ENCODE measurements around the gene HINT1. TPM values are rescaled to one million over a fixed set of nuclear protein-coding genes. Genes with fewer than 3 reads are reported as not detected.

HINT1 gene
- total RNA-seq, 2 donors from 2014 or later = 269 to 288 TPM

GRCh38 chr5:131164191-131165118 lies 601 bp downstream of the HINT1 start:
- H3K4me1 ChIP-seq = no peaks in the 10 kb centered on the region
- peak overlapping the region; percentile 71 for H3K4me3 ChIP-seq
- intact Hi-C loops (cut with DNase I) = loop anchor here (5.0 to 10.0 kb wide), 2 partner anchors 220 to 248 kb away; no protein-coding TSS in a partner anchor
- no peak for TF ChIP-seq CTCF (IDR thresholded peaks at IDR 0.05)
- no peaks in the 10 kb centered on the region for H3K9me3 ChIP-seq
- DNase-seq = peak; percentile 74
- H3K27me3 ChIP-seq = no peaks in the 10 kb centered on the region
- H3K36me3 ChIP-seq = peaks cover 10% of the 10 kb centered on the region
- peak overlapping the region; percentile 99 for H3K27ac ChIP-seq
- H3K9ac ChIP-seq (ENCODE audit: low read depth in 2 of 2, low read length in 2 of 2) = peak overlapping the region; percentile 92 to 95

- peak overlapping the region; percentile 71 for H3K4me3 ChIP-seq
- no peaks in the 10 kb centered on the region for H3K4me1 ChIP-seq
- H3K9me3 ChIP-seq = no peaks in the 10 kb centered on the region
- peak overlapping the region; percentile 99 for H3K27ac ChIP-seq
- no peaks in the 10 kb centered on the region for H3K27me3 ChIP-seq
- TF ChIP-seq CTCF (IDR thresholded peaks at IDR 0.05) = no peak
- DNase-seq = no peak
- intact Hi-C loops (cut with DNase I) = loop anchor here (5.0 to 10.0 kb wide), 2 partner anchors 221 to 249 kb away; no protein-coding TSS in a partner anchor
- H3K9ac ChIP-seq (ENCODE audit: low read depth in 2 of 2, low read length in 2 of 2) = peak overlapping the region in 1 of 2 donors; percentile 92
- H3K36me3 ChIP-seq = peaks cover 14% of the 10 kb centered on the region
Measured at GRCh38 chr5:131163276-131164119, 1.6 kb downstream of the HINT1 start.

- Histone ChIP-seq H3K27me3 (no peaks in the 10 kb centered on the region), H3K4me1 (no peaks in the 10 kb centered on the region), H3K27ac (no peak overlapping the region), H3K4me3 (no peak overlapping the region), H3K9me3 (no peaks in the 10 kb centered on the region), H3K9ac (ENCODE audit: low read depth in 2 of 2, low read length in 2 of 2) (no peak overlapping the region), H3K36me3 (peaks cover 14% of the 10 kb centered on the region)
- no peak for TF ChIP-seq CTCF (IDR thresholded peaks at IDR 0.05)
- DNase-seq = no peak
- intact Hi-C loops (cut with DNase I) = loop anchor here (5.0 to 10.0 kb wide), 2 partner anchors 225 to 252 kb away; no protein-coding TSS in a partner anchor
Measured at GRCh38 chr5:131160134-131160533, 4.9 kb downstream of the HINT1 start.

GRCh38 chr5:131156957-131157356 lies 8.1 kb downstream of the HINT1 start:
- H3K9ac ChIP-seq (ENCODE audit: low read depth in 2 of 2, low read length in 2 of 2) = no peak overlapping the region
- no peak for TF ChIP-seq CTCF (IDR thresholded peaks at IDR 0.05)
- H3K27ac ChIP-seq = no peak overlapping the region
- H3K4me3 ChIP-seq = no peak overlapping the region
- no peaks in the 10 kb centered on the region for H3K27me3 ChIP-seq
- no peaks in the 10 kb centered on the region for H3K4me1 ChIP-seq
- no peaks in the 10 kb centered on the region for H3K9me3 ChIP-seq
- DNase-seq = no peak
- peaks cover 14% of the 10 kb centered on the region for H3K36me3 ChIP-seq
- intact Hi-C loops (cut with DNase I) = no loop called here

GRCh38 chr5:131156385-131156784 lies 8.7 kb downstream of the HINT1 start:
- Histone ChIP-seq H3K9me3 (no peaks in the 10 kb centered on the region), H3K36me3 (peaks cover 14% of the 10 kb centered on the region), H3K4me3 (no peak overlapping the region), H3K9ac (ENCODE audit: low read depth in 2 of 2, low read length in 2 of 2) (no peak overlapping the region), H3K4me1 (no peaks in the 10 kb centered on the region), H3K27ac (no peak overlapping the region), H3K27me3 (no peaks in the 10 kb centered on the region)
- DNase-seq = no peak
- intact Hi-C loops (cut with DNase I) = no loop called here
- no peak for TF ChIP-seq CTCF (IDR thresholded peaks at IDR 0.05)

All from colonic mucosa (tissue), 4 donors.